Heart right ventricle (tissue), 16 donors: ENCODE data around the gene ZFAND3. TPM values are rescaled to one million over a fixed set of nuclear protein-coding genes. Genes with fewer than 3 reads are reported as not detected.
A peak's percentile ranks its signal among the peaks of the same experiment; 100 is the strongest.

ENCODE experiments used
- ATAC-seq, 8 donors: fragments of 200-7000 bp; cut with Tn5 transposase; one replicate each; pipeline ENCODE4 v1.9.1; 2020; ENCODE audit warnings: mild to moderate bottlenecking in 8 of 8, moderate library complexity in 8 of 8, moderate number of reproducible peaks in 1 of 8
- DNase-seq, 2 donors: peaks; one replicate each; pipeline ENCODE4 v3.0.0-alpha.2; 2020
- H3K27ac ChIP-seq, 10 donors: fragments of 200-600 bp; sonication (generic) in 2 of 10; one replicate each; pipeline versions ENCODE4 v1.5.0 to v1.8.0; 2020 to 2022; ENCODE audit warnings: mild to moderate bottlenecking in 3 of 10
- H3K27me3 ChIP-seq, 7 donors: fragments of 200-600 bp; one replicate each; pipeline ENCODE4 v1.8.0; 2021 to 2022; ENCODE audit warnings: mild to moderate bottlenecking in 2 of 7
- H3K36me3 ChIP-seq, 9 donors: fragments of 200-600 bp; sonication (generic) in 1 of 9; one replicate each; pipeline versions ENCODE4 v1.5.0 to v1.8.0; 2020 to 2022; ENCODE audit warnings: mild to moderate bottlenecking in 2 of 9
- H3K4me1 ChIP-seq, 9 donors: fragments of 200-600 bp; sonication (generic) in 1 of 9; one replicate each; pipeline versions ENCODE4 v1.5.0 to v1.8.0; 2020 to 2022; ENCODE audit warnings: mild to moderate bottlenecking in 4 of 9
- H3K4me3 ChIP-seq, 10 donors: fragments of 200-600 bp; sonication (generic) in 2 of 10; one replicate each; pipeline versions ENCODE4 v1.5.0 to v1.8.0; 2020 to 2022; ENCODE audit warnings: mild to moderate bottlenecking in 7 of 10, moderate library complexity in 2 of 10
- H3K9me3 ChIP-seq, 11 donors: fragments of 200-600 bp in 10 of 11; sonication (generic) in 2 of 11; one replicate each; pipeline versions ENCODE4 v1.5.0 to v1.8.0; 2013 to 2022; ENCODE audit warnings: mild to moderate bottlenecking in 2 of 11, control low read depth in 1 of 11, moderate library complexity in 1 of 11
- WGBS, 2 donors: extraction: QIAGEN DNeasy Blood & Tissue Kit; methylation state at CpG; one replicate each; pipeline ENCODE4 v1.1.7; 2013; ENCODE audit warnings: inconsistent platforms in 1 of 2; 5-methylcytosine and 5-hydroxymethylcytosine counted together
- intact Hi-C, 10 donors: fragments of 100-400 bp; cut with DNase I; formaldehyde crosslinking; loops; one replicate each; pipeline versions ENCODE4 v1.11.1 to v1.14.2; 2022
- polyA plus RNA-seq, 2 donors: library from polyadenylated mRNA; stranded (reverse); fragments of 200-250 nt; gene quantifications; one replicate each; pipeline ENCODE4 v1.2.3, GENCODE V29; 2013
- total RNA-seq, 10 donors: library from RNA; stranded (reverse); fragmentation: NEBNext Ultra II Directional in 3 of 10; extraction: Animal tissue kit (Norgen Biotek cat#: 25700) in 3 of 10; gene quantifications; one replicate each; pipeline versions ENCODE4 v1.2.1 to v1.2.4, GENCODE V29; 2021 to 2023
- TF ChIP-seq, protein P1 (sequence below), 9 donors: fragments of 200-600 bp; sonication (generic) in 2 of 9; IDR thresholded peaks; one replicate each; pipeline versions ENCODE4 v1.5.0 to v1.8.0; 2021 to 2022; ENCODE audit warnings: antibody characterized with exemption in 9 of 9, mild to moderate bottlenecking in 5 of 9, moderate library complexity in 1 of 9
- donor health status: Arrhythmogenic right ventricular cardiomyopathy.
- donor health status: ischemic (EF 13 %, LVEDD 7.1; RV severe dilation, severe dysfunction).
- donor health status: healthy with polysubstance abuse.
- donor health status: DM: no; HTN: yes; CAD: no.
- donor health status: DM: no; HTN: no; CAD: no.
- donor health status: ischemic (EF 25% LVEDD 6.9; RV normal size, moderate dysfunction).
- donor health status: ischemic (EF 25% LVEDD 5.7; RV mildly dilated, moderate dysfunction).
- donor health status: healthy.
- donor health status: DM: yes; HTN: yes; CAD: no.
- donor health status: Ischemic cardiomyopathy.
- donor health status: ischemic (EF 35%, LVEDD 5.7; RV mildly dilated, moderate dysfunction).
- donor health status: nonischemic (EF 11% LVEDD 7.7; RV severe dilation, severe dysfunction).
- donor health status: DM: yes; HTN: yes; CAD: no.
- donor health status: PGD.
- donor health status: ischemic (EF 29% LVEDD 5.4; RV normal size, mild dysfunction).
- donor health status: nonischemic (EF 23%, LVEDD 6.1; RV moderate dilation, normal function).

ZFAND3 gene
- total and polyA plus RNA-seq, 12 donors, result 24.4 to 123 (median 105) TPM

DNA sequence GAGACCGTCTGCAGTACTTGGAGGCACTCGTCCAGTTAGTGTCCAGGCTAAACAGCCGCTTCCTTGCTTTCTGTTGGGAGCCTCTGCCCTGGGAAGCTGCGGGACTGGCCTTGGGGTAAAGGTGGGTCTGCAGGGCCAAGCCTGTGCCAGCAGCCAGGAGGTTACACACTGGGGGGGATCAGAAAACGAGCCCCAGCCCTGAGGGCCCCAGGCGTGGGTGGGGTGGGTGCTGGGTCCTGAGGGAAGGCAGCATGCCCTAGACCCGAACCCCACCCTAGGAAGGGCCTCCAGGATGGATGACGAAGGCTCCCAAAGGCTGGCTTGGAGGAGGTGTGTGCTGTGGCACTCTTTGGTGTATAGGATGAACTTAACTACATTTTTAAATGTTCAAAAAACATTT, 335.2 kb downstream of the ZFAND3 start:
- H3K36me3 ChIP-seq, result peaks cover 0 to 41% (median 12%) of the 10 kb centered on the region in 9 donors
- intact Hi-C loops, result no loop called here
- DNase-seq (no peak), ATAC-seq (peak in 1 of 8 donors; percentile 13)
- H3K9me3 ChIP-seq, result no peaks in the 10 kb centered on the region
- peak overlapping the region in 3 of 10 donors; percentile 15 to 44 (median 25) for H3K27ac ChIP-seq
- TF ChIP-seq, protein P1, sequence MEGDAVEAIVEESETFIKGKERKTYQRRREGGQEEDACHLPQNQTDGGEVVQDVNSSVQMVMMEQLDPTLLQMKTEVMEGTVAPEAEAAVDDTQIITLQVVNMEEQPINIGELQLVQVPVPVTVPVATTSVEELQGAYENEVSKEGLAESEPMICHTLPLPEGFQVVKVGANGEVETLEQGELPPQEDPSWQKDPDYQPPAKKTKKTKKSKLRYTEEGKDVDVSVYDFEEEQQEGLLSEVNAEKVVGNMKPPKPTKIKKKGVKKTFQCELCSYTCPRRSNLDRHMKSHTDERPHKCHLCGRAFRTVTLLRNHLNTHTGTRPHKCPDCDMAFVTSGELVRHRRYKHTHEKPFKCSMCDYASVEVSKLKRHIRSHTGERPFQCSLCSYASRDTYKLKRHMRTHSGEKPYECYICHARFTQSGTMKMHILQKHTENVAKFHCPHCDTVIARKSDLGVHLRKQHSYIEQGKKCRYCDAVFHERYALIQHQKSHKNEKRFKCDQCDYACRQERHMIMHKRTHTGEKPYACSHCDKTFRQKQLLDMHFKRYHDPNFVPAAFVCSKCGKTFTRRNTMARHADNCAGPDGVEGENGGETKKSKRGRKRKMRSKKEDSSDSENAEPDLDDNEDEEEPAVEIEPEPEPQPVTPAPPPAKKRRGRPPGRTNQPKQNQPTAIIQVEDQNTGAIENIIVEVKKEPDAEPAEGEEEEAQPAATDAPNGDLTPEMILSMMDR (IDR thresholded peaks at IDR 0.05), result no peak
- H3K4me1 ChIP-seq, result peaks cover 0 to 26% (median 5%) of the 10 kb centered on the region in 9 donors
- no peaks in the 10 kb centered on the region for H3K27me3 ChIP-seq
- no peak overlapping the region for H3K4me3 ChIP-seq
- 80 to 82% methylated on average over 8 of the region's 8 CpGs for WGBS, 2 donors

DNA sequence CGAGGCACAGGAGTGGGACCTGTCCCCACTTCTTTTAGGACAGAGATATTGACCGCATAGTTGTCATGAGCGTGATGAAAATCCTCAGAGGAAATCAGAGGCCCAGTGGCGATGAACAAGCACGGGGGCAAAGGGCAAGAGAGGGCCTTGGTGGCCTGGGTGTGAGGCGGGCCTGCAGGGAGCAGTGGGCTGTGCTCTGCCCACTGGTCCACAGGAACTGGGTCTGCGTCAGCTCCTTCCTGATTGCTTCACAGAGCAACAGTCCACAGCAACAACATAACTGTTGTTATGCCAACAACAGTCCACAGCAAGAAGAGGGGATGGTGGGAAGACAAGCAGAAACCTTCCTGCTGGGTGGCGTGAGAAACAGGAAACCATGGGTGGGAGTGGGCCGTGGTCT, 335.6 kb downstream of the ZFAND3 start:
- peak in 1 of 2 donors; percentile 24 for DNase-seq
- peaks cover 0 to 23% (median 5%) of the 10 kb centered on the region in 9 donors for H3K4me1 ChIP-seq
- no peak overlapping the region for H3K4me3 ChIP-seq
- no peaks in the 10 kb centered on the region for H3K27me3 ChIP-seq
- 64 to 76% methylated on average over 9 of the region's 9 CpGs for WGBS, 2 donors
- peaks cover 0 to 41% (median 12%) of the 10 kb centered on the region in 9 donors for H3K36me3 ChIP-seq
- no peaks in the 10 kb centered on the region for H3K9me3 ChIP-seq
- peak overlapping the region in 3 of 10 donors; percentile 15 to 44 (median 31) for H3K27ac ChIP-seq
- TF ChIP-seq, protein P1 (IDR thresholded peaks at IDR 0.05), result no peak
- intact Hi-C loops, result no loop called here
- ATAC-seq, result peak in 7 of 8 donors; percentile 36 to 68 (median 64)

DNA sequence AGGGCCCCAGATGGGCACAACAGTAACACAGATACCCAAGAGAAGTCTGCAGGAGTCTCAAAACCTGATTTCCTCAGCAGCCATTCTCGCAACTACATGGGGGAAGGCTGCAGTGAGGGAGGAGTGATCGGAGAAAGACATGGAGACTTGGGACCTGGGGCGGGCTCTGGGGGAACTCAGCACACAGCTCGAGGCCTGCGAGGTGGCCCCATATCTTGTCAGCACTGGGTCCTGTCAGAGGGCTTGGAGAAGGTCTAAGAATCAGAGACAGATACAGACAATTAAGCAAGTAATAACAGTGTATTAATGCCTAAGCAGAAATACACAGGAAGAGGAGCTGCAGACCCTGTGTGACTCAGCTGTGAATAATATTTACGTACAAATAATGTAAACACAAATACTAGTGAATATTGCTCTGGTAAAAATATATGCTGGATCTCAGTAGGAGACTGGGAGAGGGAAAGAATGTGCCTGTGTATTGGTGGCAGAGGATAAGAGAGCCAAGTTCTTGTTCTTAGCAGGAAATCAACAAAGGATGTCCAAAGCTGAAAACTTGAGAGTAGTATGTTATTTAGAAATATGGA, 336.2 kb downstream of the ZFAND3 start:
- 70 to 81% methylated on average over 6 of the region's 6 CpGs for WGBS, 2 donors
- no peak for ATAC-seq
- DNase-seq, result no peak
- intact Hi-C loops, result no loop called here
- H3K27ac ChIP-seq, result peak overlapping the region in 3 of 10 donors; percentile 15 to 44 (median 31)
- H3K4me1 ChIP-seq, result peaks cover 0 to 23% (median 5%) of the 10 kb centered on the region in 9 donors
- TF ChIP-seq, protein P1 (IDR thresholded peaks at IDR 0.05), result no peak
- no peaks in the 10 kb centered on the region for H3K27me3 ChIP-seq
- H3K36me3 ChIP-seq, result peaks cover 0 to 36% (median 12%) of the 10 kb centered on the region in 9 donors
- H3K9me3 ChIP-seq, result no peaks in the 10 kb centered on the region
- H3K4me3 ChIP-seq, result no peak overlapping the region

DNA sequence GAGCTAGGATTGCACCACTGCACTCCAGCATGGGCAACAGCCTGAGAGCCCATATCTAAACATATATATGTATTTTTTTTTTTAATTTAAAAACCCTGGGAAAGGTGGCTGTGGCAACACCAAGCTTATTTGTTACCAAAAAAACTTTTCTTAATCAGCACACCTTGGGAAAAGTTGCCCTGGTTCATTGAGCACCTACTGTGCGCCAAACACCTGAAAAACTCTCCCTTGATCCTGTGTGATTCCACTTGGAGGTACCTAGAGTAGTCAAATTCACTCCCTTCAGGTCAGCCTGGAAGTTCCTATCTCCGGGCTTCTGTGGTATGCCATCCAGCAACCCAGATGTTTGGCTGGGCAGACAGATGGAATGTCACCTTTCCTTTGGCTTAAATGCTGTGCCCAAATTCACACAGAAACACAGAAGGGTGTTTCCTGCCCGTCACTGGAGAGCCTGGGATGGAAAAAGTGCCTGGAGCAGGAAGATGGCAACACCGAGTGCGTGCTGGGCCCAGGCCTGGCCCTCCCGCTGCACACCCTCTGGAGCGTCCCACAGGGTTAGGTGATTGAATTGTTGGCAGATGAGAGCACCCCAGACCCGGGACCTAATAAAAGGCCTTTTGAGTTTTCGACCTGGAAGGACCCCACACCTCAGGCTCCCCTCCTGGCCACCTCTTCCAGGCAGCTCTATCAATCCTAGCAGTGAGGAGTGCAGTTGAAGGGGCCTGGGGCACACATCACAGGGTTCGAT, 337.5 kb downstream of the ZFAND3 start:
- H3K4me3 ChIP-seq, result no peak overlapping the region
- WGBS, 2 donors, result 94 to 96% methylated on average over 10 of the region's 10 CpGs
- H3K27me3 ChIP-seq, result no peaks in the 10 kb centered on the region
- no peak overlapping the region for H3K27ac ChIP-seq
- DNase-seq, result no peak
- no peaks in the 10 kb centered on the region for H3K9me3 ChIP-seq
- intact Hi-C loops, result no loop called here
- H3K36me3 ChIP-seq, result peaks cover 0 to 25% (median 12%) of the 10 kb centered on the region in 9 donors
- ATAC-seq, result no peak
- TF ChIP-seq, protein P1 (IDR thresholded peaks at IDR 0.05), result no peak
- peaks cover 0 to 23% (median 5%) of the 10 kb centered on the region in 9 donors for H3K4me1 ChIP-seq
